PC-3 (cell line): Measurements from ENCODE around the gene KIR2DL4. TPM values are rescaled to one million over a fixed set of nuclear protein-coding genes. Genes with fewer than 3 reads are reported as not detected.

Source experiments
- ATAC-seq: fragments of 200-7000 bp; cut with Tn5 transposase; 2 replicates; pipeline ENCODE4 v1.9.1; 2020; ENCODE audit warnings: mild to moderate bottlenecking, moderate library complexity
- BruUV-seq: library from RNA; stranded (reverse); fragments of 400-500 nt; replicated peaks from 2 replicates; lab custom pipeline; 2021; lab: Mats Ljungman, UMichigan
- CTCF ChIA-PET: fragments of 300-600 bp; sonication (Branson Sonifier 250); formaldehyde crosslinking; loops from one replicate; lab custom pipeline; 2022; ENCODE audit warnings: antibody characterized with exemption; lab: Charles Lee
- POLR2A ChIA-PET: fragments of 300-600 bp; sonication (Branson Sonifier 250); formaldehyde crosslinking; loops from one replicate; lab custom pipeline; 2022; ENCODE audit warnings: antibody characterized with exemption; ENCODE audit not compliant: unreplicated experiment; lab: Charles Lee
- DNase-seq: peaks from one replicate; pipeline ENCODE4 v3.0.0-alpha.2; 2015
- H2AFZ ChIP-seq: fragments of 300-600 bp; sonication (generic); 2 replicates; pipeline ENCODE4 v1.6.0; 2016; ENCODE audit warnings: antibody characterized with exemption, low read length
- H3F3A ChIP-seq: fragments of 300-600 bp; sonication (generic); one replicate; pipeline ENCODE4 v1.6.0; 2017; ENCODE audit warnings: antibody characterized with exemption, low read length, control low read depth, mild to moderate bottlenecking; ENCODE audit not compliant: unreplicated experiment
- H3K27ac ChIP-seq: fragments of 300-600 bp; sonication (generic); 2 replicates; pipeline ENCODE4 v1.5.1; 2016; ENCODE audit warnings: mild to moderate bottlenecking, low read length
- H3K27me3 ChIP-seq: fragments of 300-600 bp; sonication (generic); 2 replicates; pipeline ENCODE4 v1.6.1; 2016; ENCODE audit warnings: low read length, mixed read lengths
- H3K36me3 ChIP-seq: fragments of 300-600 bp; sonication (generic); 2 replicates; pipeline ENCODE4 v1.6.1; 2016; ENCODE audit warnings: low read depth, mixed run types, low read length, mixed read lengths
- H3K4me1 ChIP-seq: fragments of 300-600 bp; sonication (generic); 2 replicates; pipeline ENCODE4 v1.5.1; 2016; ENCODE audit warnings: low read length; ENCODE audit not compliant: insufficient read depth
- H3K4me2 ChIP-seq: fragments of 300-600 bp; sonication (generic); 2 replicates; pipeline ENCODE4 v1.6.0; 2016; ENCODE audit warnings: low read length
- H3K4me3 ChIP-seq: fragments of 300-600 bp; sonication (generic); 2 replicates; pipeline ENCODE4 v1.5.1; 2016; ENCODE audit warnings: mild to moderate bottlenecking, low read length, mixed read lengths
- H3K79me2 ChIP-seq: fragments of 300-600 bp; sonication (generic); 2 replicates; pipeline ENCODE4 v1.6.1; 2017; ENCODE audit warnings: low read length, mixed read lengths
- H3K9ac ChIP-seq: fragments of 300-600 bp; sonication (generic); 2 replicates; pipeline ENCODE4 v1.6.0; 2016; ENCODE audit warnings: mild to moderate bottlenecking, low read length
- H3K9me2 ChIP-seq: fragments of 300-600 bp; sonication (generic); replicated peaks from 2 replicates; pipeline ENCODE4 v1.6.1; 2016; ENCODE audit warnings: mixed run types, low read length, mixed read lengths
- H3K9me3 ChIP-seq: fragments of 300-600 bp; sonication (generic); 2 replicates; pipeline ENCODE4 v1.6.1; 2016; ENCODE audit warnings: low read length, mixed read lengths
- H4K20me1 ChIP-seq: fragments of 300-600 bp; sonication (generic); 2 replicates; pipeline ENCODE4 v1.6.1; 2016; ENCODE audit warnings: low read length, mixed read lengths
- EZH2 ChIP-seq: fragments of 300-600 bp; sonication (generic); IDR thresholded peaks from one replicate; pipeline ENCODE4 v1.6.1; 2017; ENCODE audit warnings: antibody characterized with exemption, mild to moderate bottlenecking, low read length; ENCODE audit not compliant: unreplicated experiment
- EZH2phosphoT487 ChIP-seq: fragments of 300-600 bp; sonication (generic); IDR thresholded peaks from 2 replicates; pipeline ENCODE4 v1.6.1; 2018; ENCODE audit warnings: mild to moderate bottlenecking, antibody characterized with exemption, low read length, borderline replicate concordance
- intact Hi-C: fragments of 100-400 bp; cut with micrococcal nuclease; formaldehyde crosslinking; loops from 2 replicates; pipeline ENCODE4 v1.9.0; 2023
- total RNA-seq: library from RNA; depleted of rRNA; stranded (reverse); fragments of >200 nt; gene quantifications from 2 replicates; pipeline ENCODE4 v1.2.3, GENCODE V29; 2014
- TF ChIP-seq, protein P1 (sequence below): fragments of 300-600 bp; sonication (generic); conservative IDR thresholded peaks from 2 replicates; pipeline ENCODE4 v1.5.1; 2017; ENCODE audit warnings: antibody characterized with exemption, low read depth, mild to moderate bottlenecking, low read length

Gene KIR2DL4
- total RNA-seq, 1 experiment from 2014 or later = not detected

- H4K20me1 ChIP-seq = no peaks in the 10 kb centered on the region
- H3K9me3 ChIP-seq = peaks cover 5% of the 10 kb centered on the region; the same call in 1 of the 2 replicates
- no peak overlapping the region for H2AFZ ChIP-seq
- no TSS peak for BruUV-seq
- ChIA-PET CTCF (no interaction called here), POLR2A (no interaction called here)
- no peaks in the 10 kb centered on the region for H3K9me2 ChIP-seq
- DNase-seq (no peak), ATAC-seq (no peak)
- TF ChIP-seq, protein P1, sequence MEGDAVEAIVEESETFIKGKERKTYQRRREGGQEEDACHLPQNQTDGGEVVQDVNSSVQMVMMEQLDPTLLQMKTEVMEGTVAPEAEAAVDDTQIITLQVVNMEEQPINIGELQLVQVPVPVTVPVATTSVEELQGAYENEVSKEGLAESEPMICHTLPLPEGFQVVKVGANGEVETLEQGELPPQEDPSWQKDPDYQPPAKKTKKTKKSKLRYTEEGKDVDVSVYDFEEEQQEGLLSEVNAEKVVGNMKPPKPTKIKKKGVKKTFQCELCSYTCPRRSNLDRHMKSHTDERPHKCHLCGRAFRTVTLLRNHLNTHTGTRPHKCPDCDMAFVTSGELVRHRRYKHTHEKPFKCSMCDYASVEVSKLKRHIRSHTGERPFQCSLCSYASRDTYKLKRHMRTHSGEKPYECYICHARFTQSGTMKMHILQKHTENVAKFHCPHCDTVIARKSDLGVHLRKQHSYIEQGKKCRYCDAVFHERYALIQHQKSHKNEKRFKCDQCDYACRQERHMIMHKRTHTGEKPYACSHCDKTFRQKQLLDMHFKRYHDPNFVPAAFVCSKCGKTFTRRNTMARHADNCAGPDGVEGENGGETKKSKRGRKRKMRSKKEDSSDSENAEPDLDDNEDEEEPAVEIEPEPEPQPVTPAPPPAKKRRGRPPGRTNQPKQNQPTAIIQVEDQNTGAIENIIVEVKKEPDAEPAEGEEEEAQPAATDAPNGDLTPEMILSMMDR = no peak
- TF ChIP-seq EZH2phosphoT487 (no peak), EZH2 (no peak)
- intact Hi-C loops = no loop called here
- no peak overlapping the region for H3K4me3 ChIP-seq
- no peaks in the 10 kb centered on the region for H3K4me1 ChIP-seq
- no peaks in the 10 kb centered on the region for H3K79me2 ChIP-seq
- peaks cover 40% of the 10 kb centered on the region for H3K27me3 ChIP-seq
- no peak overlapping the region for H3K4me2 ChIP-seq
- H3K27ac ChIP-seq = no peak overlapping the region
- no peaks in the 10 kb centered on the region for H3K36me3 ChIP-seq
- no peak overlapping the region for H3K9ac ChIP-seq
- no peaks in the 10 kb centered on the region for H3F3A ChIP-seq
These were observed 7.7 kb upstream of the KIR2DL4 start for GRCh38 chr19:54795758-54796157.

DNA sequence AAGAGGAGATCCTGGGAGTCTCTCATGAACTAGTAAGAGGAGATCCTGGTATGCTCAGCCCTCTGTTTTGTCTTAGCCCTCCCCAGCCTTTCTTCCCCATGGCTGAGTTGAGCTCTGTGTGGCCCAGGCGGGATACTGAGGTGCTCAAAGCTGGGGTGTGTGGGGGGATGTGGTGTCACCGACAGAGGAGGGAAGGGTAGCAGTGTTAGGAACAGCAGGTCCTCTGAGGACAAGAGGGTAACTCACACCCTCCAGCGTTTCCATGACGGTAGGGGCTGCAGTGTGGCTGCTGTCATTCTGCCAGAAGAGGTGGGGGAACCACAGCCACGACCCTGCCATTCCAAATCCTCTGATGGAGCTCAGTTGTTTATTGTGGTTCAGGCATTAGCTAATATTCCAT is 691 bp downstream of the KIR2DL4 start:
- Histone ChIP-seq H4K20me1 (no peaks in the 10 kb centered on the region), H2AFZ (no peak overlapping the region), H3K4me1 (no peaks in the 10 kb centered on the region), H3K4me3 (no peak overlapping the region), H3K79me2 (no peaks in the 10 kb centered on the region), H3K9ac (no peak overlapping the region), H3K27me3 (peaks cover 70% of the 10 kb centered on the region), H3K36me3 (no peaks in the 10 kb centered on the region), H3K4me2 (no peak overlapping the region), H3F3A (no peaks in the 10 kb centered on the region), H3K9me3 (peaks cover 5% of the 10 kb centered on the region; the same call in 1 of the 2 replicates), H3K9me2 (no peaks in the 10 kb centered on the region), H3K27ac (no peak overlapping the region)
- BruUV-seq = no TSS peak
- TF ChIP-seq, protein P1 = no peak
- no peak for TF ChIP-seq EZH2
- no peak for TF ChIP-seq EZH2phosphoT487
- no peak for DNase-seq
- ChIA-PET CTCF (no interaction called here), POLR2A (no interaction called here)
- intact Hi-C loops = no loop called here
- no peak for ATAC-seq

DNA sequence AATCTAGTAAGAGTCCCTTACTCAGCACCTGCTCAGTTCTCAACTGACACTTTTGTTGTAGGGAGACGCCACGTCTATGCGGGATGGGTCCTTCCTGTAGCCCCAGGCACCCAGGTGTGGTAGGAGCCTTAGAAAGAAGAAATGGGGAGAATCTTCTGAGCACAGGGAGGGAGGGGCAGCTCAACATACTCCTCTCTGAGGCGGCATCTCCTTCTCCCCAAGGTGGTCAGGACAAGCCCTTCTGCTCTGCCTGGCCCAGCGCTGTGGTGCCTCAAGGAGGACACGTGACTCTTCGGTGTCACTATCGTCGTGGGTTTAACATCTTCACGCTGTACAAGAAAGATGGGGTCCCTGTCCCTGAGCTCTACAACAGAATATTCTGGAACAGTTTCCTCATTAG is 1.2 kb downstream of the KIR2DL4 start:
- no TSS peak for BruUV-seq
- CTCF ChIA-PET = no interaction called here
- no peaks in the 10 kb centered on the region for H3K9me2 ChIP-seq

More for the DNA sequence above, 1.2 kb downstream of the KIR2DL4 start:
- Histone ChIP-seq H3K36me3 (no peaks in the 10 kb centered on the region), H3K27ac (no peak overlapping the region), H3K9ac (no peak overlapping the region), H4K20me1 (no peaks in the 10 kb centered on the region), H3K9me3 (no peaks in the 10 kb centered on the region), H3F3A (no peaks in the 10 kb centered on the region), H3K79me2 (no peaks in the 10 kb centered on the region), H2AFZ (no peak overlapping the region), H3K4me2 (no peak overlapping the region), H3K27me3 (peaks cover 70% of the 10 kb centered on the region), H3K4me3 (no peak overlapping the region), H3K4me1 (no peaks in the 10 kb centered on the region)
- TF ChIP-seq EZH2 (no peak), EZH2phosphoT487 (no peak)
- TF ChIP-seq, protein P1 = no peak
- no peak for ATAC-seq
- DNase-seq = no peak
- POLR2A ChIA-PET = no interaction called here
- intact Hi-C loops = no loop called here
